OCI-LY1 (cell line): ENCODE data around the gene NSUN3.

Experiments used
- H2AFZ ChIP-seq: fragments of 200-600 bp; sonication (generic), shearing (Covaris generic); 2 replicates; pipeline ENCODE4 v1.6.0; 2014; ENCODE audit warnings: antibody characterized with exemption, mild to moderate bottlenecking, low read length
- H3F3A ChIP-seq: fragments of 200-600 bp; sonication (generic), shearing (Covaris generic); 2 replicates; pipeline ENCODE4 v1.6.0; 2014; ENCODE audit warnings: mild to moderate bottlenecking, antibody characterized with exemption, low read length, moderate library complexity; ENCODE audit not compliant: insufficient read depth
- H3K27ac ChIP-seq: fragments of 200-600 bp; sonication (generic); 2 replicates; pipeline ENCODE4 v1.5.1; 2014; ENCODE audit warnings: low read length, mixed run types, mild to moderate bottlenecking, low read depth; ENCODE audit not compliant: poor library complexity, severe bottlenecking
- H3K27me3 ChIP-seq: fragments of 200-600 bp; sonication (generic); 2 replicates; pipeline ENCODE4 v1.6.0; 2014; ENCODE audit warnings: antibody characterized with exemption, mild to moderate bottlenecking, low read length, moderate library complexity; ENCODE audit not compliant: insufficient read depth
- H3K36me3 ChIP-seq: fragments of 200-600 bp; sonication (generic); 2 replicates; pipeline ENCODE4 v1.6.1; 2014; ENCODE audit warnings: mild to moderate bottlenecking, antibody characterized with exemption, low read length, moderate library complexity, mixed read lengths; ENCODE audit not compliant: insufficient read depth
- H3K4me1 ChIP-seq: fragments of 200-600 bp; sonication (generic); 2 replicates; pipeline ENCODE4 v1.5.1; 2014; ENCODE audit warnings: mild to moderate bottlenecking, low read length, moderate library complexity; ENCODE audit not compliant: insufficient read depth, severe bottlenecking
- H3K4me2 ChIP-seq: fragments of 200-600 bp; sonication (generic), shearing (Covaris generic); 2 replicates; pipeline ENCODE4 v1.6.1; 2014; ENCODE audit warnings: low read length
- H3K4me3 ChIP-seq: fragments of 200-600 bp; sonication (generic); 2 replicates; pipeline ENCODE4 v1.5.1; 2014; ENCODE audit warnings: low read length, low read depth, mild to moderate bottlenecking, mixed read lengths; ENCODE audit not compliant: poor library complexity, severe bottlenecking
- H3K79me2 ChIP-seq: fragments of 200-600 bp; shearing (Covaris generic); 2 replicates; pipeline ENCODE4 v1.6.1; 2016; ENCODE audit warnings: mixed run types, low read length, mixed read lengths; ENCODE audit not compliant: insufficient read depth
- H3K9ac ChIP-seq: fragments of 200-600 bp; sonication (generic), shearing (Covaris generic); 2 replicates; pipeline ENCODE4 v1.6.1; 2014; ENCODE audit warnings: mild to moderate bottlenecking, low read length, mixed read lengths
- H3K9me2 ChIP-seq: fragments of 200-600 bp; sonication (generic), shearing (Covaris generic); 2 replicates; pipeline ENCODE4 v1.6.1; 2014; ENCODE audit warnings: low read depth, mild to moderate bottlenecking, low read length, mixed read lengths
- H3K9me3 ChIP-seq: fragments of 200-600 bp; shearing (Covaris generic); 2 replicates; pipeline ENCODE4 v1.6.1; 2014; ENCODE audit warnings: low read length, mixed read lengths
- H4K20me1 ChIP-seq: fragments of 200-600 bp; sonication (generic), shearing (Covaris generic); 2 replicates; pipeline ENCODE4 v1.6.0; 2016; ENCODE audit warnings: mild to moderate bottlenecking, low read length; ENCODE audit not compliant: insufficient read depth
- EZH2 ChIP-seq: fragments of 200-600 bp; sonication (generic), shearing (Covaris generic); IDR thresholded peaks from 2 replicates; pipeline ENCODE4 v1.8.0; 2017; ENCODE audit warnings: borderline replicate concordance, mixed run types, mild to moderate bottlenecking, antibody characterized with exemption, low read length, moderate library complexity, mixed read lengths
- TF ChIP-seq, protein P1 (sequence below): fragments of 200-600 bp; sonication (generic), shearing (Covaris generic); IDR thresholded peaks from 2 replicates; pipeline ENCODE4 v1.5.1; 2017; ENCODE audit warnings: mild to moderate bottlenecking, antibody characterized with exemption, low read length, moderate library complexity, mixed read lengths

NSUN3 gene

GRCh38 chr3:94046533-94046932 lies 16.3 kb upstream of the NSUN3 start:
- H2AFZ ChIP-seq: no peak overlapping the region
- H3K27me3 ChIP-seq: no peaks in the 10 kb centered on the region
- no peaks in the 10 kb centered on the region for H4K20me1 ChIP-seq
- H3K4me3 ChIP-seq: no peak overlapping the region
- H3K4me1 ChIP-seq: no peaks in the 10 kb centered on the region
- no peak overlapping the region for H3K9ac ChIP-seq
- no peaks in the 10 kb centered on the region for H3F3A ChIP-seq
- H3K36me3 ChIP-seq: peaks cover 7% of the 10 kb centered on the region; the same call in 1 of the 2 replicates
- H3K4me2 ChIP-seq: no peak overlapping the region
- H3K9me2 ChIP-seq: no peaks in the 10 kb centered on the region
- no peaks in the 10 kb centered on the region for H3K9me3 ChIP-seq
- TF ChIP-seq, protein P1, sequence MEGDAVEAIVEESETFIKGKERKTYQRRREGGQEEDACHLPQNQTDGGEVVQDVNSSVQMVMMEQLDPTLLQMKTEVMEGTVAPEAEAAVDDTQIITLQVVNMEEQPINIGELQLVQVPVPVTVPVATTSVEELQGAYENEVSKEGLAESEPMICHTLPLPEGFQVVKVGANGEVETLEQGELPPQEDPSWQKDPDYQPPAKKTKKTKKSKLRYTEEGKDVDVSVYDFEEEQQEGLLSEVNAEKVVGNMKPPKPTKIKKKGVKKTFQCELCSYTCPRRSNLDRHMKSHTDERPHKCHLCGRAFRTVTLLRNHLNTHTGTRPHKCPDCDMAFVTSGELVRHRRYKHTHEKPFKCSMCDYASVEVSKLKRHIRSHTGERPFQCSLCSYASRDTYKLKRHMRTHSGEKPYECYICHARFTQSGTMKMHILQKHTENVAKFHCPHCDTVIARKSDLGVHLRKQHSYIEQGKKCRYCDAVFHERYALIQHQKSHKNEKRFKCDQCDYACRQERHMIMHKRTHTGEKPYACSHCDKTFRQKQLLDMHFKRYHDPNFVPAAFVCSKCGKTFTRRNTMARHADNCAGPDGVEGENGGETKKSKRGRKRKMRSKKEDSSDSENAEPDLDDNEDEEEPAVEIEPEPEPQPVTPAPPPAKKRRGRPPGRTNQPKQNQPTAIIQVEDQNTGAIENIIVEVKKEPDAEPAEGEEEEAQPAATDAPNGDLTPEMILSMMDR: no peak
- TF ChIP-seq EZH2: no peak
- H3K27ac ChIP-seq: no peak overlapping the region
- no peaks in the 10 kb centered on the region for H3K79me2 ChIP-seq

DNA sequence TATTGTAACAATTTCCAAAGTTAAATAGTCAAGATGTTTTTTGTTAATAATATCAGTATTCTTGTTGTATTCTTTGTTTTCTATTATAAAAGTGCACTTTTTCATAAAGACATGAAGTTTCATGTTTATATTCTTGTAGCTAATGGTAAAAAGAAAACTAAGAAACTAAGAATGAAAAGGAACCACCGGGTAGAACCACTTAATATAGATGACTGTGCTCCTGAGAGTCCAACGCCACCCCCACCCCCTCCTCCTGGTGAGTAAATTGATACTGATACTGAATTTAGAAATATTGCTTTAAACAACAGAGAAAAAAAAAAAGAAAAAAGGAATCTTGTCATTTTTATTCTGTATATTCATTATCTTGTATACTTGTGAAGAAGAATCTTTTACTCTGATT lies 13.6 kb upstream of the NSUN3 start:
- H3K4me3 ChIP-seq: no peak overlapping the region
- no peaks in the 10 kb centered on the region for H4K20me1 ChIP-seq
- no peaks in the 10 kb centered on the region for H3K79me2 ChIP-seq
- H3K27me3 ChIP-seq: no peaks in the 10 kb centered on the region
- H3K9me2 ChIP-seq: no peaks in the 10 kb centered on the region
- TF ChIP-seq, protein P1: no peak
- no peak for TF ChIP-seq EZH2
- H3K4me2 ChIP-seq: no peak overlapping the region
- H3F3A ChIP-seq: no peaks in the 10 kb centered on the region
- H3K9ac ChIP-seq: no peak overlapping the region
- H2AFZ ChIP-seq: no peak overlapping the region
- H3K36me3 ChIP-seq: peaks cover 4% of the 10 kb centered on the region; the same call in 1 of the 2 replicates
- H3K9me3 ChIP-seq: no peaks in the 10 kb centered on the region
- no peak overlapping the region for H3K27ac ChIP-seq
- no peaks in the 10 kb centered on the region for H3K4me1 ChIP-seq

GRCh38 chr3:94050546-94050945 lies 12.3 kb upstream of the NSUN3 start:
- TF ChIP-seq EZH2: no peak
- TF ChIP-seq, protein P1: no peak
- Histone ChIP-seq H3K4me1 (no peaks in the 10 kb centered on the region), H3K27ac (no peak overlapping the region), H2AFZ (no peak overlapping the region), H3K27me3 (no peaks in the 10 kb centered on the region), H4K20me1 (no peaks in the 10 kb centered on the region), H3F3A (no peaks in the 10 kb centered on the region), H3K9me2 (no peaks in the 10 kb centered on the region), H3K9me3 (no peaks in the 10 kb centered on the region), H3K79me2 (no peaks in the 10 kb centered on the region), H3K36me3 (no peaks in the 10 kb centered on the region), H3K4me2 (no peak overlapping the region), H3K4me3 (no peak overlapping the region), H3K9ac (no peak overlapping the region)
